Gastrocnemius medialis (tissue), 4 donors: ENCODE measurements around the gene KLF2.

Experiments
- POLR2A ChIP-seq, 2 donors: fragments of 450-650 bp; IDR thresholded peaks; one replicate each; pipeline ENCODE4 v1.6.1; 2017; ENCODE audit warnings: antibody characterized with exemption in 2 of 2, mild to moderate bottlenecking in 2 of 2, moderate library complexity in 2 of 2
- TF ChIP-seq, protein P1 (sequence below), 5 experiments: fragments of 450-650 bp in 3 of 5; fragments of 200-600 bp in 2 of 5; sonication (generic) in 2 of 5; IDR thresholded peaks in 4 of 5; conservative IDR thresholded peaks in 1 of 5; 1 replicate in 4 of 5; 2 replicates in 1 of 5; pipeline ENCODE4 v1.5.1; 2016 to 2019; ENCODE audit warnings: antibody characterized with exemption in 5 of 5, mild to moderate bottlenecking in 3 of 5, moderate library complexity in 3 of 5

DNA sequence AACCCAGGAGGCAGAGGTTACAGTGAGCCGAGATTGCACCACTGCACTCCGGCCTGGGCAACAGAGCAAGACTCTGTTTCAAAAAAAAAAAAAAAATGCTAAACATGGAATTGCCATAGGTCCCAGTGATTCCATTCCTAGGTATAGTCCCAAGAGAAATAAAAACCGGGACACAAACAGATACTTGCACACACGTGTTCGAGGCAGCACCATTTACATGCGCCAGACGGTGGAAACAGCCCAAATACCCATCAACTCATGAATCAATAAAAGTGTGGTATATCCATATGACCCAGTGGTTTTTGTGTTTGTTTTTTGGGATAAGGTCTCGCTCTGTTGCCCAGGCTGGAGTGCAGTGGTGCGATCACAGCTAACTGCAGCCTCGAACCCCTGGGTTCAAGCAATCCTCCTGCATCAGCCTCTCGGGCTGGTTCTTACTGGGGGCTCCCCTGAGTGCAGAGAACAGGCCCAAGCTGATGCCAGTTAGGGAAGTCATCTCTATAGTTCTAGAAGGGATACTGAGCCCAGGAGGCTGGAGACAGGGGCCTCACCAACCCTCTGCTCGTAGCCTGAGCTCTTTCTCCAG, 8.5 kb downstream of the KLF2 start:
- TF ChIP-seq, protein P1, sequence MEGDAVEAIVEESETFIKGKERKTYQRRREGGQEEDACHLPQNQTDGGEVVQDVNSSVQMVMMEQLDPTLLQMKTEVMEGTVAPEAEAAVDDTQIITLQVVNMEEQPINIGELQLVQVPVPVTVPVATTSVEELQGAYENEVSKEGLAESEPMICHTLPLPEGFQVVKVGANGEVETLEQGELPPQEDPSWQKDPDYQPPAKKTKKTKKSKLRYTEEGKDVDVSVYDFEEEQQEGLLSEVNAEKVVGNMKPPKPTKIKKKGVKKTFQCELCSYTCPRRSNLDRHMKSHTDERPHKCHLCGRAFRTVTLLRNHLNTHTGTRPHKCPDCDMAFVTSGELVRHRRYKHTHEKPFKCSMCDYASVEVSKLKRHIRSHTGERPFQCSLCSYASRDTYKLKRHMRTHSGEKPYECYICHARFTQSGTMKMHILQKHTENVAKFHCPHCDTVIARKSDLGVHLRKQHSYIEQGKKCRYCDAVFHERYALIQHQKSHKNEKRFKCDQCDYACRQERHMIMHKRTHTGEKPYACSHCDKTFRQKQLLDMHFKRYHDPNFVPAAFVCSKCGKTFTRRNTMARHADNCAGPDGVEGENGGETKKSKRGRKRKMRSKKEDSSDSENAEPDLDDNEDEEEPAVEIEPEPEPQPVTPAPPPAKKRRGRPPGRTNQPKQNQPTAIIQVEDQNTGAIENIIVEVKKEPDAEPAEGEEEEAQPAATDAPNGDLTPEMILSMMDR (IDR thresholded peaks at IDR 0.05 in 4 of 5, conservative IDR thresholded peaks at IDR 0.05 in 1 of 5): no peak
- TF ChIP-seq POLR2A (IDR thresholded peaks at IDR 0.05): no peak
